HPDE6-E6E7 (cell line): ENCODE results near the gene ANKRD60.

Experiments
- DNase-seq: peaks from one replicate; pipeline ENCODE4 v3.0.0; 2011; ENCODE audit warnings: missing footprints; ENCODE audit errors: extremely low spot score

Gene ANKRD60

GRCh38 chr20:58228484-58229197 is at the start of gene ANKRD60:
ANKRD60 (minus strand) TSS chr20:58228653; CDS start chr20:58228653, 0 bp downstream.
- DNase-seq, result no peak

- no peak for DNase-seq
Measured at GRCh38 chr20:58277578-58278472, 49.4 kb upstream of the ANKRD60 start.

GRCh38 chr20:58277107-58277506 is 48.7 kb upstream of the ANKRD60 start:
- no peak for DNase-seq

- DNase-seq, result no peak
Measured at GRCh38 chr20:58274384-58274783, 45.9 kb upstream of the ANKRD60 start.

GRCh38 chr20:58271606-58272351 is 43.3 kb upstream of the ANKRD60 start:
- no peak for DNase-seq

- no peak for DNase-seq
Measured at GRCh38 chr20:58268936-58269619, 40.6 kb upstream of the ANKRD60 start.

- DNase-seq, result no peak
Measured at GRCh38 chr20:58268421-58268821, 40.0 kb upstream of the ANKRD60 start.

- no peak for DNase-seq
Measured at GRCh38 chr20:58267389-58268215, 39.1 kb upstream of the ANKRD60 start.

GRCh38 chr20:58264271-58264670 is 35.8 kb upstream of the ANKRD60 start:
- peak; percentile 46 for DNase-seq

- no peak for DNase-seq
Measured at GRCh38 chr20:58261660-58262059, 33.2 kb upstream of the ANKRD60 start.

- no peak for DNase-seq
Measured at GRCh38 chr20:58260006-58260405, 31.6 kb upstream of the ANKRD60 start.

GRCh38 chr20:58256842-58257241 is 28.4 kb upstream of the ANKRD60 start:
- no peak for DNase-seq

- no peak for DNase-seq
Measured at GRCh38 chr20:58256307-58256706, 27.9 kb upstream of the ANKRD60 start.

- no peak for DNase-seq
Measured at GRCh38 chr20:58254890-58255289, 26.4 kb upstream of the ANKRD60 start.

GRCh38 chr20:58251979-58252591 is 23.6 kb upstream of the ANKRD60 start:
- DNase-seq, result peak; percentile 100

GRCh38 chr20:58251348-58251978 is 23.0 kb upstream of the ANKRD60 start:
- DNase-seq, result no peak

GRCh38 chr20:58246346-58246745 is 17.9 kb upstream of the ANKRD60 start:
- no peak for DNase-seq

- no peak for DNase-seq
Measured at GRCh38 chr20:58245931-58246330, 17.5 kb upstream of the ANKRD60 start.

- no peak for DNase-seq
Measured at GRCh38 chr20:58245181-58245891, 16.9 kb upstream of the ANKRD60 start.
